Measurements from ENCODE around the gene PUSL1.
A peak's percentile ranks its signal among the peaks of the same experiment; 100 is the strongest.

The PUSL1 gene

DNA sequence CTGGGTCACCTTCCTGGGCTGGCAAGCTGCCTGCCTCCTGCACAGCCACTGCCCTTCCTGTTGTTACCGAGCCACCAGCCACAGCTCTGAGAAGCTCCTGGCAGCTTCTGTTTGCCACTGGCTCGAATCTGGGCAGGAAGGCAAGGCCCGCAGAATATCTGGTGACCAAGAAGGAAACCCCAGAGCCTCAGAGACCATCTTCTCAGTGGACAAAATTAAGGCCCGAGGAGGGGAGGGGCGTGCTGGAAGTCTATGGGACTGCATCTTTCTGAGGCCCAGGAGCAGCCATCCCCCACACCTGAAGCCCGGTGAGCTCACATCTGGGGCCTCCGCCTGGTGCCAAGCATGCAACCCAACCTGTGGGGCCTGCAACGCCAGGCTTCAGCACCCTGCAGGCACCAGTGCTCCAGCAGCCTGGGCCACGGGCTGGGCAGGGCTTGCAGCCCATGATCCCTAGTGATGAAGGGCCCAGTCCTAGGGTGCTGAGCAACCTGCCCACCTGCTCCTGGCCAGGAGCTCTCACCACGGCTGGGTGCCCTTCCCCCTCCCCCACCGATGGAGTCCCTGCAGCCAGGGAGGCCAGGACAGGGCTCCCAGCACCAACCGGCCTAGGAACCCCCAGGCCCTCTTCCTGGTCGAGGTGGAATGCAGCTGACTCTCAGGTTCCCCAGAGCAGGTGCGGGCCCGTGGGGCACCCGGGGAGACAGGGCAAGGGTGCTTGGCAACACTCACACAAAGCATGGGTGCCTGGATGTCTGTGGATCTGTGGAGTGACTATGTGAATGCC is 17.1 kb downstream of the PUSL1 start:
- TF ChIP-seq, protein P1, sequence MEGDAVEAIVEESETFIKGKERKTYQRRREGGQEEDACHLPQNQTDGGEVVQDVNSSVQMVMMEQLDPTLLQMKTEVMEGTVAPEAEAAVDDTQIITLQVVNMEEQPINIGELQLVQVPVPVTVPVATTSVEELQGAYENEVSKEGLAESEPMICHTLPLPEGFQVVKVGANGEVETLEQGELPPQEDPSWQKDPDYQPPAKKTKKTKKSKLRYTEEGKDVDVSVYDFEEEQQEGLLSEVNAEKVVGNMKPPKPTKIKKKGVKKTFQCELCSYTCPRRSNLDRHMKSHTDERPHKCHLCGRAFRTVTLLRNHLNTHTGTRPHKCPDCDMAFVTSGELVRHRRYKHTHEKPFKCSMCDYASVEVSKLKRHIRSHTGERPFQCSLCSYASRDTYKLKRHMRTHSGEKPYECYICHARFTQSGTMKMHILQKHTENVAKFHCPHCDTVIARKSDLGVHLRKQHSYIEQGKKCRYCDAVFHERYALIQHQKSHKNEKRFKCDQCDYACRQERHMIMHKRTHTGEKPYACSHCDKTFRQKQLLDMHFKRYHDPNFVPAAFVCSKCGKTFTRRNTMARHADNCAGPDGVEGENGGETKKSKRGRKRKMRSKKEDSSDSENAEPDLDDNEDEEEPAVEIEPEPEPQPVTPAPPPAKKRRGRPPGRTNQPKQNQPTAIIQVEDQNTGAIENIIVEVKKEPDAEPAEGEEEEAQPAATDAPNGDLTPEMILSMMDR (IDR thresholded peaks at IDR 0.05; ENCODE audit: insufficient read depth, low read length, poor library complexity, severe bottlenecking), result no peak
- no peak for DNase-seq (ENCODE audit: extremely low read depth, insufficient read length)
- Histone ChIP-seq H3K4me3 (replicated peaks; ENCODE audit: low read depth, low read length) (peak overlapping the region; percentile 96), H3K27me3 (replicated peaks; ENCODE audit: control insufficient read depth, insufficient read depth, low read length) (no peaks in the 10 kb centered on the region), H3K36me3 (ENCODE audit: control insufficient read depth, insufficient read depth, low read length) (peaks cover 9% of the 10 kb centered on the region)

DNA sequence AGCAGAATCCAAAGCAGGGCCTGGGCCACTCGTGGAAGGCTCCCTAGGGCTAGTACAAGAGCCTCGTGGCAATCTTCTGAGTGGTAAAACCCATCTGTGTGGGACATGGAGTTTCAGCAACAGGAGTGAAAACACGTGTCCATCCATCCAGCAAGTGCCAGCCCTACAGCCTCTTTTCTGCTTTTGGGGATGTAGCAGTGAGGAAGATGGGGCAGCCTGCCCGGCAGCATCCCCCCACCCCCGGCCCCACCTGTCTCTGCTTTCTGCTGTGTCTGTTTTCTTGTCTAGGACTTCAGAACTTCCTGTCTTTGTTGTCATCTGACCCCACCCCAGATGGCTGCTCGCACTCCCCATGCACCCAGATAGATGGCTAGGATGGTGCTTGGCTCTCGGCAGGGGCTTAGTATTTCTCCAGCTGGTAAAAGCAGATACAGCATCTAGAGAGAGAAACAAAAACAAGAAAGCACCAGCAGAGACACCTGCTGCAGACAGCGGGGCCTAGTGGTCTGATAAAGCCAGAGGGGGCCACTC is 17.7 kb downstream of the PUSL1 start:
- no peak for DNase-seq (ENCODE audit: extremely low read depth, insufficient read length)
- peaks cover 9% of the 10 kb centered on the region for H3K36me3 ChIP-seq (ENCODE audit: control insufficient read depth, insufficient read depth, low read length)
- peak overlapping the region; percentile 96 for H3K4me3 ChIP-seq (replicated peaks; ENCODE audit: low read depth, low read length)
- no peaks in the 10 kb centered on the region for H3K27me3 ChIP-seq (replicated peaks; ENCODE audit: control insufficient read depth, insufficient read depth, low read length)
- TF ChIP-seq, protein P1 (IDR thresholded peaks at IDR 0.05; ENCODE audit: insufficient read depth, low read length, poor library complexity, severe bottlenecking), result no peak

DNA sequence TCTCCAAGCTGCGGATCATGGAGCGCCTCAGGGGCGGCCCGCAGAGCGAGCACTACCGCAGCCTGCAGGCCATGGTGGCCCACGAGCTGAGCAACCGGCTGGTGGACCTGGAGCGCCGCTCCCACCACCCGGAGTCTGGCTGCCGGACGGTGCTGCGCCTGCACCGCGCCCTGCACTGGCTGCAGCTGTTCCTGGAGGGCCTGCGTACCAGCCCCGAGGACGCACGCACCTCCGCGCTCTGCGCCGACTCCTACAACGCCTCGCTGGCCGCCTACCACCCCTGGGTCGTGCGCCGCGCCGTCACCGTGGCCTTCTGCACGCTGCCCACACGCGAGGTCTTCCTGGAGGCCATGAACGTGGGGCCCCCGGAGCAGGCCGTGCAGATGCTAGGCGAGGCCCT is 18.9 kb downstream of the PUSL1 start:
- TF ChIP-seq, protein P1 (IDR thresholded peaks at IDR 0.05; ENCODE audit: insufficient read depth, low read length, poor library complexity, severe bottlenecking), result no peak
- no peak for DNase-seq (ENCODE audit: extremely low read depth, insufficient read length)

DNA sequence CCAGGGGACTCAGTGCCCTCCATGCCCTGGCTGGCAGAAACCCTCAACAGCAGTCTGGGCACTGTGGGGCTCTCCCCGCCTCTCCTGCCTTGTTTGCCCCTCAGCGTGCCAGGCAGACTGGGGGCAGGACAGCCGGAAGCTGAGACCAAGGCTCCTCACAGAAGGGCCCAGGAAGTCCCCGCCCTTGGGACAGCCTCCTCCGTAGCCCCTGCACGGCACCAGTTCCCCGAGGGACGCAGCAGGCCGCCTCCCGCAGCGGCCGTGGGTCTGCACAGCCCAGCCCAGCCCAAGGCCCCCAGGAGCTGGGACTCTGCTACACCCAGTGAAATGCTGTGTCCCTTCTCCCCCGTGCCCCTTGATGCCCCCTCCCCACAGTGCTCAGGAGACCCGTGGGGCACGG is 19.9 kb downstream of the PUSL1 start:
- TF ChIP-seq, protein P1 (IDR thresholded peaks at IDR 0.05; ENCODE audit: insufficient read depth, low read length, poor library complexity, severe bottlenecking), result no peak
- peaks cover 6% of the 10 kb centered on the region for H3K36me3 ChIP-seq (ENCODE audit: control insufficient read depth, insufficient read depth, low read length)
- H3K27me3 ChIP-seq (replicated peaks; ENCODE audit: control insufficient read depth, insufficient read depth, low read length), result no peaks in the 10 kb centered on the region
- DNase-seq (ENCODE audit: extremely low read depth, insufficient read length), result no peak
- no peak overlapping the region for H3K4me3 ChIP-seq (replicated peaks; ENCODE audit: low read depth, low read length)

More for the DNA sequence above, 18.9 kb downstream of the PUSL1 start:
- H3K27me3 ChIP-seq (replicated peaks; ENCODE audit: control insufficient read depth, insufficient read depth, low read length), result no peaks in the 10 kb centered on the region
- H3K4me3 ChIP-seq (replicated peaks; ENCODE audit: low read depth, low read length), result no peak overlapping the region
- H3K36me3 ChIP-seq (ENCODE audit: control insufficient read depth, insufficient read depth, low read length), result peaks cover 6% of the 10 kb centered on the region

DNA sequence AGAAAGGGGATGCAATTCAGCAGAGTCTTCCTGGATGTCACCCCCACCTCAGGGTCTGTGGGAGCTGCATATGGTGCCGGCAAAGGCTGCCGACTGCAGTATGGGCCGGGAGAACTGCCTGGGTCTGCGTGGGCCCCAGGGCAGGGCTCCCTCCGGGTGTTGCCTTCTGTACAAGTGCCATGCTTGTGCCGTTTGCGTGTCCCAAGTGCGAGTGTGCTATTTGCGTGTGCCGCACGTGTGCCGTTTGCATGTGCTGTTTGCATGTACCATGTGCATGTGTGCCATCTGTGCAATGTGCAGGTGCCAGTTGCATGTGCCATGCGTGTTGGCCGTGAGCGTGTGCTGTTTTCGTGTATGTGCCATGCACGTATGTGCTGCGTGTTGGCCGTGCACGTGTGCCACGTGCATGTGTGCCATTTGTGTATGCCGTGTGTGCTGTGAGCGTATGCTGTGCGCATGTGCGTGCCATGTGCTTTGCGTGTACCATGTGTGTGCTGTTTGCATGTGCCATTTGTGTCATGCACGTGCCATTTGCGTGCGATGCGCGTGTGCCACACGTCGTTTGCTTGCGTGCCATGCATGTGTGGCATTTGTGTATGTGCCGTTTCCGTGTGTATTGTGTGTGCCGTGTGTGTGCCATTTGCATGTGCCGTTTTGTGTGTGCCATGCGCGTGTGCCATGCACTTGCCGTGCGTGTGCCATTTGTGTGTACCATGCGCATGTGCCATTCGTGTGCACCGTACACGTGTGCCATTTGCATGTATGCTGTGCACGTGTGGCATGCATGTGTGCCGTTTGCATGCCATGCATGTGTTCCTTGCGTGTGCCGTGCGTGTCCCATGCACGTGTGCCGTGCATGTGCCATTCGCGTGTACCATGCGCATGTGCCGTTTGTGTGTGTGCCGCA is 21.2 kb downstream of the PUSL1 start:
- no peak for DNase-seq (ENCODE audit: extremely low read depth, insufficient read length)
- no peak overlapping the region for H3K4me3 ChIP-seq (replicated peaks; ENCODE audit: low read depth, low read length)
- H3K27me3 ChIP-seq (replicated peaks; ENCODE audit: control insufficient read depth, insufficient read depth, low read length), result no peaks in the 10 kb centered on the region
- TF ChIP-seq, protein P1 (IDR thresholded peaks at IDR 0.05; ENCODE audit: insufficient read depth, low read length, poor library complexity, severe bottlenecking), result no peak
- H3K36me3 ChIP-seq (ENCODE audit: control insufficient read depth, insufficient read depth, low read length), result peaks cover 6% of the 10 kb centered on the region

Data from GM06990 (cell line).